Activated CD4-positive, alpha-beta T cell treated with anti-CD3 and anti-CD28 coated beads, Interleukin-2, amount 50 U/mL, for 4 hours (primary cell): ENCODE data around the gene BAIAP2.

Experiments
- DNase-seq, 2 experiments: peaks; one replicate each; pipeline ENCODE4 v3.0.0-alpha.2; 2020

BAIAP2 gene

DNA sequence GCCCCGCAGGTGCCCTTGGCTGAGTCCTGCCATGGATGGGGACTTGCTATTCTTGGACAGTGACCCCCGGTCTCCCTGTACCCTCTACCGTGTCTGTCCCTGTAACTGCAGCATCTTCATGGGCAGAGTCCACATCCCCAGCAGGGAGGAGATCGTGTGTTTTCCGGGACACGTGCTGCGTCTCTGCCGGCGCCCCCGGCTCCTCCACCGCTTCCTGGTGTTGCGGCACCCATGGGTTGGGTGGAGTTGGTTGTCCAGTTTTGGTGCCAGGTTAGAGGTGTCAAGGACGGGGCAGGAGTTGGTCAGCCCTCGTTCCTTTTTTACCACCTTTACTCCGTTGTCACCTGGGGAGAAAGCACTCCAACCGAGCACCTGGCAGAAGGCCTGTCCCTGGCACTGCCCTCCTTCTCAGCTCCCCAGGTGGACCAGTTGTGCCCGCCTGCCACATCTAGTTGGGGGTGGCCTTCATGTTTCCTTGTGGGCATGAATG lies 20.0 kb downstream of the BAIAP2 start:
- DNase-seq = no peak

DNA sequence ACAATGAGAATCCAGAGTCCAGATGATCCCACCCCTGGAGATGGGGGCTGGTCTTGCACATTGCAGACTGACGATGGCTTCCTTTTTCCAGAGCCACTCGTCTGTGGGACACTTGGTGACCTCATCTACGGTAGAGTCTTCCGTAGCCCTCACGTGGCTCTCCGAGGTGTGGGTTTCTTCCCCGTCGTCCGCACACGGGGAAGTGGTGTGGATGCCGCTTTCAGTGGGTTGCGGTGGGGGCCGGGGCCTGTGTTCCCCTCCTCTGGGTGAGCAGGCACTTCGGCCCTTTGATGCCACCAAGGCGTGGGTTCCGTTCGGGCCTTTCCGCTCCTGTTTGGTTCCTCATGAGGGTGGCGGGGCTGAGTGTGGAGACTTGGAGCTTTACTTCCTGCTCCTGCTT lies 21.4 kb downstream of the BAIAP2 start:
- DNase-seq = no peak

DNA sequence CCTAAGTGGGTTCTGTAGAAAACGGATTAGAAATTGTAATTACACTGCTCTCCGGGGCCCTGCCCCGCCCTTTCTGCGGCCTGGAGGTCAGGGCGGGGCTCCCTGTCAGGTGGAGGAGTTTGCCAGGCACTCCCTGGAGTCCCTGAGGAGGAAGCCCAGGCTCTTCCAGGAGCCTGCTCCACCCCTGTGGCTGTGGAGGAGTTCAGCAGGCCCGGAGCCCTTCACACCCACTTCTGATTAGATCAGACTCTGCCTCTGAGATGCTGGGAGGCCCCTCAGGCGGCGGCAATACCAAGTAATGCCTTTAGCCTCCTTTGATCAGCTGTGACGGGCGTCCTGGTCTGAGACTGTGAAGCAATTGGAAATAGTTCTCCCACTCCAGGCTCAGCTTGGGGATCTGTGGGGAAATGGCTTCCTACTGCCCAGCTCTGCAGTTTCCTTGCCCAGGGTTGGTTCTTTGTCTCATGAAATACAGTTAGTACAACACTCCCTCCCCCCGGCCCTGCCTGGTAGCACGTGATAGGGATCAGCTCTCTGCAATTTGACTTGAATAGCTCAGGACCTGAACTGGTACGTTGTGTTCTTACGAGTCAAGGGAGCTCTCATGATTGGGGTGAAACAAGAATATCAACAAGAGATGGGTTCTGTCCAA lies 22.3 kb downstream of the BAIAP2 start:
- no peak for DNase-seq

DNA sequence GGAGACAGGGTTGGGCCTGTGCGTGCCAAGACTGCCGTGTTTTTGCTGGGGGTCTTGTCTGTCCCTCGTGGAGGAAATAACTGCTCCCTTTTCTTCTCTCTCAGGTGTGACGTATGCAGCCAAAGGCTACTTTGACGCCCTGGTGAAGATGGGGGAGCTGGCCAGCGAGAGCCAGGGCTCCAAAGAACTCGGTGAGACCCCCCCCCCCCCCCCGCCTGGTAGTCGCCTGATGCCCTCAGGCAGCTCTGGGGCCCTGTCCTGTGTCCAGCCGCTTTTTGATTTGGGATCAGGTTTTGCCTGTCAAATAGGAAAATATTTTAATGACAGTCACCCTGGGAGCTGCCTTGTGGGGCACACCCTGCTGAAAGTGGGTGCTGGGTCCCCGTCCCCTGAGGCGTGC lies 22.8 kb downstream of the BAIAP2 start:
- no peak for DNase-seq

DNA sequence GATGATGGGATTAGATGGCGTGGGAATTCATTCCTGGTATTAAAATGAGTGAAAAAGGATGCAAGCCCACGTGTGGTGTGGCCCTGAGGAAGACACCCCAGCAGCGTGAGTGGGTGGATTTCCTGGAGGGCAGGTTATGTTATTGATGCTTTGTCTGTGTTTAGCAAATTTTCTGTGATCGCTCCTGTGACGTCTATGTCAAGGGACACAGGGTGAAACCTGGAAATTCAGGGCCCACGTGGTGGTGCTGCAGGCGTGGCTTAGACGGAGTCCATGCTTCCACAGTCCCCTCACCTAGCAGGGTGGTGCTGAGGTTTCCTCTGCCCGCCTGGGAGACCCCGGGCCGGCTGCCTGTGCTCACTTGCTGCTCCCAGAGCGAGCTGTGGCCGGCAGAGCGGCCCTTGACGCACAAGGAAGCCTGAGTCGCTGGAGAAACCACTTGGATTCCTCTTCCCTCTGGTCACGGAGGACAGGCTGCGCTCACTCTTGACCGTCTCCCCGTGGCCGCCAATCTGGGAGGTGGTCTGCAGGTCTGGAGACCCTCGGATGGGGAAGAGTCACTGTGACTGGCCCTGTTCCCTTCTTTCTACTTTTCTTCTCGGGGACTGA lies 23.4 kb downstream of the BAIAP2 start:
- DNase-seq = peak in 1 of 2 experiments; percentile 17

DNA sequence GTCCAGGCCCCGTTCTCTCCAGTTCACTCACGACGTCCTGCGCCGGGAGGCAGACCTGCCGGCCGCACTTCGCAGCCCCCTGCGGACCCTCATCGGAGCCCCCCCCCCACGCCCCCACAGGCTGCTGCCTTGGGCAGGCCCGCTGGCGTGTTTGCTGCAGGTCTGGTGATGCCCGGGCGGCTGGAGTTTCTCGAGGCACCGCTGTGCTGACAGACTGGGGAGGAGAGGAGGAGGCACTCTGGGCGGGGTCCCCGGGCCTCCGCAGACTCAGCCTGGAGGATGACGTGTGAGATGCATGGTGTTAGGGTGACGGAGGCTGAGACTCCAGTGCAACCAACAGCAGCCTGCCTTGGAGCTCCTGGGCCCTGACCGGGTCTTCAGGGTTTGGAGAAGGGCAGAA lies 24.1 kb downstream of the BAIAP2 start:
- DNase-seq = no peak

DNA sequence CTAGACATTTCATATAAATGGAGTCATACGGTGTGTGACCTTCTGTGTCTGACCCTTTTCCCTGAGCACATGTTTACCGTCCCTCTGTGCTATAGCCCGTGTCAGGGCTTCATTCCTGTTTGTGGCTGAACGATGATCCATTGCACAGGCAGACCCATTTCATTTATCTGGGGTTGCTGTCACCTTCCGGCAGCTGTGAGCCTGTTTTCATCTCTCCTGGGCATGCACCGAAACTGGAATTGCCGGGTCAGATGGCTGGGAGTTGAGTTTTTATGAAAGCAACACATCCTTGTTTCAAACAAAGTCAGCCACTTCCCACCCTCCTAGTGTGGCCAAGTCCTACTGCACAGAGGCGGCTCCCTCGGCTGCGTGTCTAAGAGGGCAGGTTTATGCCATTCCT lies 25.5 kb downstream of the BAIAP2 start:
- DNase-seq = no peak

DNA sequence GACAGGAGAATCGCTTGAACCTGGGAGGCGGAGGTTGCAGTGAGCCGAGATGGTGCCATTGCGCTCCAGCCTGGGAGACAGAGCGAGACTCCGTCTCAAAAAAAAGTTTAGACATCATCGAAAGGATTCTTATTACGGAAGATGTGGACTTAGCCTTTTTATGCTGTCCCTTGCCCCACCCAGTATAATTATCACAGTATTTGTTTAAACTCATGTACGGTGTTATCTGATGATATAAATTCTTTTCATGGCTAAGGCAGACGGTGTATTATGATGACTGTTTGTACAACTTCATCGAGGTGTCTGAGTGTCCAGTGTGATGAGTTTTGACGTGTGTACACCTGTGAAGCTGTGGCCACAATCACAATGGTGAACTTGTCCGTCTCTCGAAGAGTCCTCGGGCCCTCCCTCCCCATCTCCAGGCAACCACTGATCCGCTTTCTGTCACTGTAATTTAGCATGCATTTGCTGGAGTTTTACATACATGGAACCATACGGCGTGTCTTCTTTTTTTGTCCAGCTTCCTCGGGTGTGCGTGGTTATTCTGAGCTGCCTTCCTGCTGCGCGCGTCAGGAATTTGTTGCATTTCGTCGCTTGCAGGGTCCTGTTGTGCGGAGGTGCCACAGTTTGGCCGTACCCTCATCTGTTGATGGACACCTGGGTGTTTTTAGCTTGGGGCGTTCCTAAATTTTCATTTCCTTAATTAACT lies 26.2 kb downstream of the BAIAP2 start:
- DNase-seq = no peak

DNA sequence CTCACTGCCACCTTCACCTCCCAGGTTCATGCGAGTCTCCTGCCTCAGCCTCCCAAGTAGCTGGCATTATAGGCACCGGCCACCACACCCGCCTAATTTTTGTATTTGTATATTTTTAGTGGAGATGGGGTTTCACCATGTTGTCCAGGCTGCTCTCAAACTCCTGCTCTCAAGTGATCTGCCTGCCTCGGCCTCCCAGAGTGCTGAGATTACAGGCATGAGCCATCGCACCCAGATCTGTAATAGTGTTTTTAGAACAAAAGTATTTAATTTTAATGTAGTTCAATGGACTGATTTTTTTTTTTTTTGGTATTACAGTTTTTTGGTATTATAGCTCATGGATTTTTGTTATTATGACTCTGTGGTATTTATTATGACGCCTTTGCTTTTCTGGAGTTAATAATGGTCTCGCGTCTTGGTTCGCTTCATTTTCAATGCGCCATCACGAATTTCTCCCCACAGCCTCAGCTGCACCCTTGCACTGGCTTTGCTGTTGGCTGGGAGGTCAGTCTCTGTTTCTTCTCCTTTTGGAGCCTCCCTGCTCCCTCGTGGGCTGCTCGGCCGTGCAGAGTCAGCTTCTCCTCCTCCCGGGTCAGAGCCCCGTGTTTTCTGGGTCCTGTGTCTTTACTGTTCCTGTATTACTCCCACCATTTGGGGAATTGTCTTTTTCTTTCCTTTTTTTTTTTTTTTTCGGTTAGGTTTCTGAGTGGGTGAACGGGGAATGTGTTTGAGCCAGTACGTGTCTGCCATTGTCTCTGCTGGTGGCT lies 27.2 kb downstream of the BAIAP2 start:
- DNase-seq = no peak

DNA sequence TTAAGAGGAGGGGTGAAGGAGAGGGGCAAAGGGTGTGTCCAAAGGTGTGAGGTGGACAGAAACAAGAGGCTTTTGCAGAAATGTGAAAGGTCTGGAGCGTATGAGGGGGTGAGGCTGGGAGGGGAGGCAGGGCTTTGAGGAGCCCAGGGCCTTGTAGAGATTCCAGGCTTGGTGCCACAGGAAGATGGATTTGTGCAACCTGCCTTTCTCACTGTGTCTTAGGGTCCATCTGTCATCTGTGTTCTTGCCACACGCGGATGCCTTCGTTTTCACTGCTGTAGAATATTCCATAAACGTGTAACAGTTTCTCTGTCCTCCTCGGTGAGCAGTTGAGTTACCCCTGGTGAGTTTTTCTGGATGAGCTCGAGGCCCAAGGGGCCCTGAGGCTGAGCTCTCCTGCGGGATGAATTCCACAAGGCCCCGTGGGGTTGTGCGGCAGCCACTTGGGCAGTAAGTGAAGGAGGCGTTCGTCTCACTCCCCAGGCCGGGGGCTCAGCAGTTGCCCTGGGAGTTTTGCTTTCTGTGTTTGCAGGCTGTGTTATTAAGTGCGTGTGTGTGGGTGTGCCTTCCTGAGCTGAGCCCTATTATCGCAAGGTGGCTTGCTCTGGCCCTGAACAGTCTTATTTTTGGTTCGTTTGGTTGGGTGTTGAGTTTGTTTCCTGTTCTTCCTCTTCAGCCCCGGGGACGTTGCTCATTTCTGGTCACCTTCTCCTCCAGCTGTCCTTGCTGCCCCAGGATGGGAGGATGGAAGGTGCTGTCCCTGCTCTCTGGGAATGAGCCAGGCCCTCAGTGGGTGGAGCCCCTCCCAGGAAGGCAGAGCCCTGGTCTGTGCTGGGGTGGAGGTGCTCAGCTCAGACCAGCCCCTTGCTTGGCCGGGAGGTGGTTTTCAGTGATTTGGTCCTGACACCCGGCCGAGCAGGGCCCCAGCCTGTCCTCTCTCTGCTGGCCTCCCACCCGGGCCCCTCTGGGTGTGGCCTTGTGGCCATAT lies 28.4 kb downstream of the BAIAP2 start:
- no peak for DNase-seq

DNA sequence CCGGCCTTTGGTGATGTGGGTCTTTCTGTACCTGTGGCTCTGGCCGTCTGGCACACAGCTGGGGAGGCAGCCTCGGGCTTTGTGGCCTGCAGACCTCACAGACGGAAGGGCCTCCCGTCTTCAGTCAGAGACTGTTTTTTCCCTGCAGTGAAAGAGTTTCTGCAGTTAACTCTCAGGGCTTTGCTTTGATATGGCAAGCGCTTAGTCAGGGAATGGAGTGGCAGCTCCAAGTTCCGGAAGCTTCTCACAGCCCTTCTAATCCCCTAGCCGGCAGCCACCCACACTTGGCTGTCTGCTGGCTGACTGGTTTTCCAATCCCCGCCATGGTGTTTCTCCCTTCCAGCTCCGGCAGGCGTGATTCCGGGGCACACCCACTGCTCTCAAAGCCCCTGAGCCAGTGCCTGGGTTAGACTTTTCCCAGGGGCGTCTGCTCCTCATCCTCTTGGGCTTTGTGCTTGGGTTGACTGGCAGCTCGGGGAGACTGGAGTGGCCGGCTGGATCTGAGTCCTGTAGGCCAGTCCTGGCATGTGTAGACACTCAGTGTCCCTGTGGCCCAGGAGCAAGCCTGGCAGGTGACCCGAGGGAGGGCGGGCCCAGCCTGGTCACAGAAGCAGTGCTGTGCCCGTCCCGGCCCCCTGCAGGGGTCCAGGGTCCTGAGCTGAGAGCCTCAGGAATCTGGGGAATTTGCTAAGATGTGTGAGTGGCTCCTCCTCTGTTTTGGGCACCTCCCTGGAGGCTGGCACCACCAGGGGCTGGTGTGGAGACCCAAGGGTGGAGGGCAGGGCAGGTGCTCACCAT lies 29.9 kb downstream of the BAIAP2 start:
- DNase-seq = no peak

DNA sequence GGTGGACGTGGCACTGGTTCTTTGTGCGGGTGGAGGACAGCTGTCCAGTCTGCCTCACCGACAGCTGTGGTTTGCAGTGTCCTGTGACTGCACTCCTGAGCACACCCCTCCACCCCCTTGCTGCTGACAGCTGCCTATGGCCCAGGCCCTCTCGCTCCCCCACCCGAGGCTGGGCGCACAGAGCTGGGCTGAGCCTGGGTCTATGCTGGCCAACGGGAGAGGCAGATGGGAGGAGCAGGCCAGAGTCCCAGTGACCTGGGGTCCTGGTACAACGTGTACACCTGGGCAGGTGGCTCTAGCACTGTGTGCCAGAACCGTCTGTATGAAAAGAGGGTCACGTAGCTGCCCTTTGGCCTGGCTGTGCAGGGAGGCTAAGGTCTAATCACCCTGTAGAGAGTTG lies 30.5 kb downstream of the BAIAP2 start:
- no peak for DNase-seq

DNA sequence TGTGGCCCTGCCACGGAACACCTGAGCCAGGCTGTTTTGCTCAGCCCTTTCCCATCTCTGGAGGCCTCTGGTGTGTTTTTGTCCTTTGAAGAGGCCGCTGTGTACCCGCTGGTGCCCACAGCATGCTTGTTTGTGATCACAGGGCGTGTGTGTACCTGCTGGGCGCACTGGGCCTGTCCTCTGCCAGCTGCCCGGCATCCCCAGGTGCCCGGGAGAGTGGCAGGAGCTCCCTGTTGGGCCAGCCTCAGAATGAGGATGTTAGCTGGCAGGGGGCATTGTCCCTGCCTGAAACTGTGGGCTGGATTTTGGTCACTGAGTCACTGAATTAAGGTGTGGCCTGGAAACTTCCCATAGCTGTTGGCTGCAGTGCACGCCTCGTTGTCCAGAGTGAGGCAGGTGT lies 31.1 kb downstream of the BAIAP2 start:
- DNase-seq = no peak

DNA sequence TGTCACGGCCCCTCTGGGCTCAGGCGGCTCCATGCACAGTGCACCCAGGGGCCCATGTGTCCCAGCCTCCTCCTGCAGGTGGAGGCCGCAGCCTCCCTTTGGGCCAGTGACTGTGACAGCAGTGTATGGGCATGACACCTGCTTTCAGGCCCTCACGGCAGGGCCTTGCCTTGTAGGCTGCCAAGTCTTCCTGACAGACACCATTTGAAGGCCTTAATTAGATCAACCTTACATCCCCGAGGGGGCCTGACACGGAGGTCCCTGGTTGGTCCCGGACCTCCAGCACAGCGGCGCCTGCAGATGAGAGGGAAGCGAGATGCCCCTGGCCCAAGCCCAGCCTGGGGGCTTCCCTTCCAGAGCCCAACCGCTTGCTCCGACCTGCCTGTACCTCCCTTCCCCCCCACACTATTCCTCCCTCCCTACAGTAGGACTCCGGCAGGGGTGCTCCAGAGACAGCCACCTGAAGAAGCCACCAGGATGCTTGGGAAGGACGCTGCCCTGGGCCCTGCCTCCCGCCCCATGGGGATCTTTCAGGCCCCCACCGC lies 31.9 kb downstream of the BAIAP2 start:
- DNase-seq = no peak

DNA sequence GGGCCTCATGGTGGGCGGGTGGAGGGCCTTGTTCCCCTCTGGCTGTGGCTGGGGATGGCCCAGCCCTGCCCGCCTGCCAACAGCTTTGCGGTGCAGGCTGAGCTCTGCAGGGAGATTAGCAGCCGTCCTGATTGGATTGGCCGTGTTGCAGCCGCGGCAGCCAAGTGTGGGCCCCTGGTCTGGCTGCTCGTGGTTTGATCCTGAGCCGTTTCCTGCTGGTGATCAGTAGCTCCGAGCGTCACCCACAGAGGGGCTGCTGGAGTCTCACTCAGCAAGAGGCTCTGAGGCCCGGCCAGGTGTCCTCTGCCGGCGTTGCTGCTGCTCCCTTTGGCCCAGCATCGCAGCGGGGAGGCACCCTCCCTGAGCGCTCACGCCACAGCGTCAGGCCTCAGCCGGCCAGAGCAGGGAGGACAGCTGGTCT lies 32.5 kb downstream of the BAIAP2 start:
- DNase-seq = no peak

DNA sequence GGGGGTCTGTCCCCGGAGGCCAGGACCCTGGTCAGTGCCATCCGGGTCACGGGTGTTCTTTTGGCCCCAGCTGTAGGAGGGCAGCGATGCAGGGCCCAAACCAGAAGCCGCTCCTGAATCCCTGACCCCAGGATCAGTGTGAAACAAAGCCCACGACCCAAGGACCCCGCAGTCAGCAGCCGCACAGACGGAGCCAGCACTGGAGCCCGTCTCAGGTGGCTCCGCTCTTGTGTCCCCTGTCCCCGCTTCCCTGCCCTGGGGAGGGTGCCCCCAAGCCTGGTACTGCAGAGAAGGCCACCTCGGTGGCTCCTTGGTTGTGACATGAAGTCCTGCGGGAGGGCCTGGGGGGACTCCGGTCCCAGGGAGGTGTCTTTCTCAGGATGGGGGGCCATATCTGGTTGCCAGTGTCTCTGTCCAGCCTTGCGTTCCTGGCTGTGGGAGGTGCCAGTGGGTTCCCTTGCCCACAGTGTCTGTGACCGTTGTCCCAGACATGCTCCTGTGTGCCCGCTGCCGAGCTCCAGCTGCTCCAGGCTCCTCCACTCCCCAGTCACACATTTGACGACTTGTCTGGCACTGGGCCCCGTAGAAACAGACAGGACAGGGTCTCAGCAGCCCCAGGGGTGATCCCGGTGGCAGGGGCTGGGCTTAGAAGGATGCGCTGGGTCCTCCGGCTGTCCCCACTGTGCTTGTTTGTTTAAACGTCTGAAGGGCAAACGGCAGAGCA lies 33.6 kb downstream of the BAIAP2 start:
- no peak for DNase-seq

DNA sequence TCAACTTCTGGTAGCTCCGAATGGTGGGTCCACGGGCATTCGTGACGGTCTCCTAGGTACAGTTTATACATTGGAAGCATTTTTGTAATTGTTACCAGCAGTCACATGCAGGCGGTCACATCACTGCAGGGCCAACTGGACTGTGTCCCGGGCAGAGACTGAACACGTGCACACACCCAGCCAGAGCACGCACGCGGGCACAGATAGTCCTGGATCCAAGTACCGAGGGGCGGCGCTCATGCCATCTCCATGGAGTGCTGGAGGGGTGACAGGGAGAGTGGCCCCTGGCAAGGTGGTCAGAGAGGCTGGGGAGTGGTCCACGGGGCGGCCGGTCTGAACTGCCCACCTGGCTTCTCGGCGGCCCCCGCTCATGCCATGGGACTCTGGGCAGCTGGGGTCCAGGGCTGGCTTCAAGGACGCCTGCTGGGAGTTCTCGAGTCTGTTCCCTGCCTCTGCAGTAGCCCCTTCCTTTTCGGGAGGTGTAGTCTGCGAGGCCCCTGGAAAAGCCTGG lies 34.2 kb downstream of the BAIAP2 start:
- no peak for DNase-seq

DNA sequence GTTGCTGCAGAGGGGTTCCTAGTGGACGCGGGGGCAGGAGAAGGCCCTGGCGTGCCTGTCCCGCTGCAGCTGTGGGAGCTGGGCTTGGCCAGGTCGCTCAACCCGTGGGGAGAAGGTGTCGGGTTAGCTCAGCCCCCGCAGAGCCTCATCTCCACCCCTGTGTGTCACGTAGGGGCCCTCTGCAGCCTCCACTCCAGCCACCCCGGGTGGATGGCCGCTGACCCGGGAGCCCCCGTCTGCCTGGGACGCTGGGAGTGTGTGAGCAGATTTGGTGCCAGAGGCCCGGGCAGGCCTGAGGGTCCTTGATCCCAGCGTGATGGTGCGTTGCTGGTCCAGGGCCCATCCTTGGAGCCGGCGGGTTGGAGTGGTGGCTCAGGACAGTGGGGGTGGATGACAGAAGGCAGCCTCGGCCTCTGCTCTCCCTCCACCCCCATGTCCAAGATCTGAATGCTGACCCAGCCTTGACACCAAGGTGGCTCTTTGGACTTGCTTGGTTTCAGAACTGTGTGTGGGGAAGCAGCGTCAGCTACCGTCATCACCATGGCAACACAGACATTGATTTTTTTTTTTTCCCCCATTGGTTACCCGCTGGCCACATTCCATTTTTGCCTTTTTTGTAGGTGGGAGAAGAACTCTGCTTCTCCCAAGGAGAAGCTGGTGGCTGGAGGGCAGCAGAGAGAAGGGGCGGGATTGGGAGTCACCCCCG lies 35.7 kb downstream of the BAIAP2 start:
- no peak for DNase-seq
